Naive thymus-derived CD4-positive, alpha-beta T cell (primary cell): ENCODE measurements around the gene MEX3D. TPM values are rescaled to one million over a fixed set of nuclear protein-coding genes. Genes with fewer than 3 reads are reported as not detected.

Experiments
- ATAC-seq: fragments of 150-1000 bp; cut with Tn5 transposase; 2 replicates; pipeline ENCODE4 v1.10.0; 2021; ENCODE audit warnings: mild to moderate bottlenecking, moderate library complexity
- CTCF ChIA-PET: fragments of 350-600 bp; sonication (Branson Sonifier 250); formaldehyde crosslinking; loops from one replicate; lab custom pipeline; 2021; ENCODE audit warnings: antibody characterized with exemption; lab: Charles Lee
- POLR2A ChIA-PET: fragments of 350-600 bp; sonication (Branson Sonifier 250); formaldehyde crosslinking; loops from one replicate; lab custom pipeline; 2021; ENCODE audit warnings: antibody characterized with exemption, inconsistent platforms; lab: Charles Lee
- DNase-seq, 9 donors: peaks; one replicate each; pipeline versions ENCODE4 v3.0.0 to v3.0.0-alpha.2; 2020 to 2022; ENCODE audit warnings: mixed read lengths in 1 of 9
- H3K27ac ChIP-seq: one replicate; pipeline ENCODE4 v1.7.0; 2013; ENCODE audit warnings: mild to moderate bottlenecking, low read depth, low read length, moderate library complexity
- H3K27me3 ChIP-seq, 2 donors: one replicate each; pipeline ENCODE4 v1.7.0; 2013; ENCODE audit warnings: low read length in 2 of 2, mild to moderate bottlenecking in 2 of 2, moderate library complexity in 2 of 2; ENCODE audit not compliant: control insufficient read depth in 2 of 2, insufficient read depth in 2 of 2
- H3K36me3 ChIP-seq, 3 experiments: 1 replicate in 2 of 3; 2 replicates in 1 of 3; pipeline ENCODE4 v1.7.0; 2013; ENCODE audit warnings: low read length in 3 of 3, mild to moderate bottlenecking in 3 of 3, moderate library complexity in 1 of 3; ENCODE audit not compliant: insufficient read depth in 3 of 3, control insufficient read depth in 2 of 3
- H3K4me1 ChIP-seq, 2 donors: one replicate each; pipeline ENCODE4 v1.7.0; 2013; ENCODE audit warnings: low read length in 2 of 2, mild to moderate bottlenecking in 2 of 2, moderate library complexity in 1 of 2; ENCODE audit not compliant: control insufficient read depth in 2 of 2, insufficient read depth in 2 of 2
- H3K4me3 ChIP-seq: 2 replicates; pipeline ENCODE4 v1.7.0; 2013; ENCODE audit warnings: mild to moderate bottlenecking, low read length
- H3K9me3 ChIP-seq, 3 experiments: 1 replicate in 2 of 3; 2 replicates in 1 of 3; pipeline ENCODE4 v1.7.0; 2013; ENCODE audit warnings: low read length in 3 of 3; ENCODE audit not compliant: control insufficient read depth in 2 of 3
- H3K27ac Mint-ChIP-seq, 9 donors: one replicate each; pipeline ENCODE4 v1.8.0; 2020 to 2022; ENCODE audit warnings: mixed read lengths in 9 of 9, mild to moderate bottlenecking in 8 of 9, moderate library complexity in 5 of 9, inconsistent platforms in 2 of 9
- H3K27me3 Mint-ChIP-seq, 5 donors: one replicate each; pipeline ENCODE4 v1.8.0; 2021 to 2022; ENCODE audit warnings: mixed read lengths in 5 of 5, mild to moderate bottlenecking in 1 of 5
- H3K36me3 Mint-ChIP-seq, 5 donors: one replicate each; pipeline ENCODE4 v1.8.0; 2020 to 2022; ENCODE audit warnings: mixed read lengths in 5 of 5, mild to moderate bottlenecking in 3 of 5, inconsistent platforms in 1 of 5
- H3K4me1 Mint-ChIP-seq, 7 donors: one replicate each; pipeline ENCODE4 v1.8.0; 2020 to 2022; ENCODE audit warnings: mixed read lengths in 7 of 7, mild to moderate bottlenecking in 3 of 7, inconsistent platforms in 1 of 7
- H3K4me3 Mint-ChIP-seq, 10 donors: one replicate each; pipeline ENCODE4 v1.8.0; 2020 to 2022; ENCODE audit warnings: mild to moderate bottlenecking in 10 of 10, mixed read lengths in 10 of 10, moderate library complexity in 6 of 10, inconsistent platforms in 2 of 10
- H3K9me3 Mint-ChIP-seq, 11 donors: one replicate each; pipeline ENCODE4 v1.8.0; 2020 to 2022; ENCODE audit warnings: mixed read lengths in 11 of 11, mild to moderate bottlenecking in 4 of 11, inconsistent platforms in 1 of 11, moderate library complexity in 1 of 11
- intact Hi-C, 2 donors: fragments of 100-400 bp; cut with micrococcal nuclease; formaldehyde crosslinking; loops; one replicate each; pipeline ENCODE4 v1.15.1; 2023
- polyA plus RNA-seq, 2 donors: library from polyadenylated mRNA; unstranded; fragments of 300-500 nt; fragmentation: Illumina TruSeq; gene quantifications; one replicate each; pipeline ENCODE4 v1.2.3, GENCODE V29; 2021
- total RNA-seq, 6 experiments: library from RNA in 5 of 6; stranded (reverse) in 5 of 6; gene quantifications; 1 replicate in 5 of 6; 2 replicates in 1 of 6; pipeline ENCODE4 v1.2.3 and lab custom pipeline; 2021 to 2026

The MEX3D gene
- total and polyA plus RNA-seq, 7 experiments from 2014 or later = 2.1 to 8.3 (median 2.3) TPM; not detected in 2

GRCh38 chr19:1529430-1529816, 38.7 kb downstream of the MEX3D start:
- H3K36me3 ChIP-seq = no peaks in the 10 kb centered on the region
- no peaks in the 10 kb centered on the region for H3K4me1 ChIP-seq
- H3K36me3 Mint-ChIP-seq = peaks cover 0 to 4% (median 0%) of the 10 kb centered on the region in 5 donors
- no peak overlapping the region for H3K27ac ChIP-seq
- intact Hi-C loops = no loop called here
- no peak overlapping the region for H3K4me3 ChIP-seq
- H3K9me3 Mint-ChIP-seq = no peaks in the 10 kb centered on the region
- H3K27me3 ChIP-seq = no peaks in the 10 kb centered on the region
- POLR2A ChIA-PET = no interaction called here
- H3K4me3 Mint-ChIP-seq = no peak overlapping the region
- peaks cover 0 to 8% (median 6%) of the 10 kb centered on the region in 7 donors for H3K4me1 Mint-ChIP-seq
- peaks cover 17 to 50% (median 30%) of the 10 kb centered on the region in 5 donors for H3K27me3 Mint-ChIP-seq
- H3K27ac Mint-ChIP-seq = no peak overlapping the region
- CTCF ChIA-PET = no interaction called here
- ATAC-seq = no peak
- H3K9me3 ChIP-seq = no peaks in the 10 kb centered on the region
- no peak for DNase-seq

- H3K27me3 ChIP-seq = no peaks in the 10 kb centered on the region
- peaks cover 0 to 9% (median 8%) of the 10 kb centered on the region in 7 donors for H3K4me1 Mint-ChIP-seq
- H3K9me3 Mint-ChIP-seq = no peaks in the 10 kb centered on the region
- POLR2A ChIA-PET = no interaction called here
- DNase-seq (no peak), ATAC-seq (no peak)
- H3K27me3 Mint-ChIP-seq = peaks cover 19 to 52% (median 32%) of the 10 kb centered on the region in 5 donors
- no peaks in the 10 kb centered on the region for H3K36me3 ChIP-seq
- no peak overlapping the region for H3K27ac Mint-ChIP-seq
- H3K4me3 Mint-ChIP-seq = no peak overlapping the region
- no peaks in the 10 kb centered on the region for H3K4me1 ChIP-seq
- no peaks in the 10 kb centered on the region for H3K9me3 ChIP-seq
- no peak overlapping the region for H3K27ac ChIP-seq
- intact Hi-C loops = no loop called here
- CTCF ChIA-PET = no interaction called here
- H3K4me3 ChIP-seq = no peak overlapping the region
- peaks cover 0 to 4% (median 0%) of the 10 kb centered on the region in 5 donors for H3K36me3 Mint-ChIP-seq
Observed at GRCh38 chr19:1528596-1529429, 39.3 kb downstream of the MEX3D start.

- Mint-ChIP-seq H3K27ac (no peak overlapping the region), H3K4me3 (no peak overlapping the region), H3K36me3 (peaks cover 0 to 4% (median 0%) of the 10 kb centered on the region in 5 donors), H3K4me1 (peaks cover 0 to 9% (median 8%) of the 10 kb centered on the region in 7 donors), H3K27me3 (peaks cover 26 to 47% (median 39%) of the 10 kb centered on the region in 5 donors), H3K9me3 (no peaks in the 10 kb centered on the region)
- no peak for ATAC-seq
- POLR2A ChIA-PET = no interaction called here
- intact Hi-C loops = no loop called here
- H3K27me3 ChIP-seq = no peaks in the 10 kb centered on the region
- no peak for DNase-seq
- CTCF ChIA-PET = no interaction called here
- no peak overlapping the region for H3K27ac ChIP-seq
- no peaks in the 10 kb centered on the region for H3K4me1 ChIP-seq
- no peak overlapping the region for H3K4me3 ChIP-seq
- no peaks in the 10 kb centered on the region for H3K36me3 ChIP-seq
- no peaks in the 10 kb centered on the region for H3K9me3 ChIP-seq
Observed at GRCh38 chr19:1527650-1528309, 40.3 kb downstream of the MEX3D start.

- Mint-ChIP-seq H3K4me3 (no peak overlapping the region), H3K27ac (no peak overlapping the region), H3K4me1 (peaks cover 0 to 9% (median 8%) of the 10 kb centered on the region in 7 donors), H3K36me3 (peaks cover 0 to 4% (median 0%) of the 10 kb centered on the region in 5 donors), H3K27me3 (peaks cover 26 to 50% (median 39%) of the 10 kb centered on the region in 5 donors), H3K9me3 (no peaks in the 10 kb centered on the region)
- CTCF ChIA-PET = no interaction called here
- DNase-seq (no peak), ATAC-seq (no peak)
- no peak overlapping the region for H3K27ac ChIP-seq
- intact Hi-C loops = no loop called here
- POLR2A ChIA-PET = no interaction called here
- H3K4me1 ChIP-seq = no peaks in the 10 kb centered on the region
- no peaks in the 10 kb centered on the region for H3K36me3 ChIP-seq
- no peak overlapping the region for H3K4me3 ChIP-seq
- H3K27me3 ChIP-seq = no peaks in the 10 kb centered on the region
- H3K9me3 ChIP-seq = no peaks in the 10 kb centered on the region
Observed at GRCh38 chr19:1526979-1527649, 41.0 kb downstream of the MEX3D start.

GRCh38 chr19:1526066-1526778, 41.9 kb downstream of the MEX3D start:
- H3K27me3 Mint-ChIP-seq = peaks cover 26 to 45% (median 38%) of the 10 kb centered on the region in 5 donors
- peaks cover 0 to 9% (median 8%) of the 10 kb centered on the region in 7 donors for H3K4me1 Mint-ChIP-seq
- H3K27me3 ChIP-seq = no peaks in the 10 kb centered on the region
- no peaks in the 10 kb centered on the region for H3K4me1 ChIP-seq
- H3K36me3 Mint-ChIP-seq = peaks cover 0 to 4% (median 0%) of the 10 kb centered on the region in 5 donors
- peaks cover 0 to 2% (median 0%) of the 10 kb centered on the region in 11 donors for H3K9me3 Mint-ChIP-seq
- CTCF ChIA-PET = no interaction called here
- no peaks in the 10 kb centered on the region for H3K36me3 ChIP-seq
- H3K9me3 ChIP-seq = no peaks in the 10 kb centered on the region
- no peak overlapping the region for H3K27ac ChIP-seq
- no peak overlapping the region for H3K4me3 ChIP-seq
- intact Hi-C loops = no loop called here
- POLR2A ChIA-PET = no interaction called here
- DNase-seq (no peak), ATAC-seq (no peak)
- peak overlapping the region in 1 of 9 donors; percentile 46 for H3K27ac Mint-ChIP-seq
- peak overlapping the region in 1 of 10 donors; percentile 36 for H3K4me3 Mint-ChIP-seq

- H3K27ac Mint-ChIP-seq = no peak overlapping the region
- intact Hi-C loops = no loop called here
- H3K4me1 Mint-ChIP-seq = peaks cover 0 to 9% (median 8%) of the 10 kb centered on the region in 7 donors
- Histone ChIP-seq H3K9me3 (no peaks in the 10 kb centered on the region), H3K27ac (no peak overlapping the region), H3K36me3 (no peaks in the 10 kb centered on the region), H3K4me1 (no peaks in the 10 kb centered on the region), H3K4me3 (no peak overlapping the region), H3K27me3 (no peaks in the 10 kb centered on the region)
- H3K27me3 Mint-ChIP-seq = peaks cover 26 to 45% (median 36%) of the 10 kb centered on the region in 5 donors
- ATAC-seq (no peak), DNase-seq (no peak)
- CTCF ChIA-PET = no interaction called here
- peaks cover 0 to 4% (median 0%) of the 10 kb centered on the region in 5 donors for H3K36me3 Mint-ChIP-seq
- POLR2A ChIA-PET = no interaction called here
- peaks cover 0 to 2% (median 0%) of the 10 kb centered on the region in 11 donors for H3K9me3 Mint-ChIP-seq
- H3K4me3 Mint-ChIP-seq = peak overlapping the region in 1 of 10 donors; percentile 72
Observed at GRCh38 chr19:1525343-1525742, 42.8 kb downstream of the MEX3D start.
